Measurements from ENCODE around the gene NUP160. TPM values are rescaled to one million over a fixed set of nuclear protein-coding genes. Genes with fewer than 3 reads are reported as not detected.

Gene NUP160
- total and polyA plus RNA-seq, 10 of the 15 experiments (the other 5 are each of a cell fraction or from before 2014, with no cell fraction given) = 24.0 to 87.6 (median 54.6) TPM

GRCh38 chr11:47786373-47786772 lies 61.8 kb downstream of the NUP160 start:
- Histone ChIP-seq H3K9ac (ENCODE audit: control insufficient read depth, insufficient read depth, low read length) (no peak overlapping the region), H4K20me1 (ENCODE audit: control insufficient read depth, insufficient read depth) (no peaks in the 10 kb centered on the region), H3K4me2 (ENCODE audit: control insufficient read depth, insufficient read depth) (no peak overlapping the region), H3K4me1 (ENCODE audit: control insufficient read depth, insufficient read depth, low read length) (no peaks in the 10 kb centered on the region), H3K9me3 (replicated peaks; ENCODE audit: control insufficient read depth, insufficient read depth, low read length) (no peaks in the 10 kb centered on the region), H3K27ac (ENCODE audit: control insufficient read depth, insufficient read depth) (no peak overlapping the region), H3K79me2 (ENCODE audit: control insufficient read depth, insufficient read depth, low read length) (no peaks in the 10 kb centered on the region), H2AFZ (ENCODE audit: control insufficient read depth, low read depth, low read length) (no peak overlapping the region), H3K4me3 (no peak overlapping the region), H3K27me3 (replicated peaks in 1 of 2; ENCODE audit: control insufficient read depth in 2 of 2, insufficient read depth in 2 of 2, low read length in 1 of 2) (no peaks in the 10 kb centered on the region), H3K36me3 (ENCODE audit: control insufficient read depth in 2 of 2, insufficient read depth in 2 of 2, low read length in 1 of 2) (peaks cover 11 to 23% of the 10 kb centered on the region in 2 experiments)
- ATAC-seq (no peak), FAIRE-seq (no peak), DNase-seq (ENCODE audit: low read depth, low spot score) (no peak)
- in situ Hi-C loops (cut with MboI) (no loop called here), intact Hi-C loops (cut with micrococcal nuclease; ENCODE audit: unreplicated experiment) (no loop called here)
- BruUV-seq (replicated peaks) = no TSS peak
- ChIA-PET SMC1A (ENCODE audit: uncharacterized antibody, unreplicated experiment) (no interaction called here), POLR2A (interaction anchor here (0.5 kb wide), 1 partner anchor 1143 kb away, joined by 4 read pairs; no protein-coding TSS in a partner anchor), RAD21 (ENCODE audit: unreplicated experiment) (no interaction called here), CTCF (no interaction called here)
- WGBS (ENCODE audit: insufficient coverage, insufficient replicate concordance, low lambda C conversion rate, missing lambda C conversion rate) = 58% methylated on average over 2 of the region's 2 CpGs
- no peak for TF ChIP-seq EGR1 (IDR thresholded peaks at IDR 0.05; ENCODE audit: borderline replicate concordance in 1 of 2, low read depth in 2 of 2, low read length in 2 of 2)
- TF ChIP-seq YY1 (IDR thresholded peaks at IDR 0.05; ENCODE audit: low read depth, low read length) = no peak
- TF ChIP-seq NBN (IDR thresholded peaks at IDR 0.05) = no peak
- no peak for TF ChIP-seq CHD4 (IDR thresholded peaks at IDR 0.05)
- TF ChIP-seq FOS (IDR thresholded peaks at IDR 0.05; ENCODE audit: borderline replicate concordance, extremely low read depth, insufficient read length) = no peak
- TF ChIP-seq USF1 (IDR thresholded peaks at IDR 0.05; ENCODE audit: borderline replicate concordance, extremely low read length, insufficient read depth, low read depth, low read length) = no peak
- TF ChIP-seq RFX5 (IDR thresholded peaks at IDR 0.05; ENCODE audit: low read depth, low read length) = no peak
- TF ChIP-seq ZNF24 (IDR thresholded peaks at IDR 0.05) = no peak

Measured in GM12878 (cell line).